Mesenchymal stem cell (in vitro differentiated cells and primary cell): Measurements from ENCODE around the gene GUCA1A.

ENCODE experiments used
- DNase-seq: peaks from one replicate; pipeline ENCODE4 v3.0.0-alpha.2; 2013
- H2AFZ ChIP-seq: one replicate; pipeline ENCODE4 v1.6.1; 2013; ENCODE audit warnings: low read depth, mild to moderate bottlenecking, control low read depth, inconsistent platforms, low read length, moderate library complexity
- H2AK5ac ChIP-seq: 2 replicates; pipeline ENCODE4 v1.6.1; 2013; ENCODE audit warnings: low read length, moderate library complexity, mild to moderate bottlenecking, inconsistent platforms; ENCODE audit not compliant: severe bottlenecking
- H2BK120ac ChIP-seq: one replicate; pipeline ENCODE4 v1.6.1; 2013; ENCODE audit warnings: low read depth, mild to moderate bottlenecking, inconsistent platforms, low read length, moderate library complexity
- H2BK12ac ChIP-seq, 2 experiments: one replicate each; pipeline ENCODE4 v1.6.1; 2013; ENCODE audit warnings: inconsistent platforms in 2 of 2, low read length in 2 of 2, mild to moderate bottlenecking in 2 of 2, moderate library complexity in 2 of 2, control low read depth in 1 of 2
- H2BK15ac ChIP-seq: one replicate; pipeline ENCODE4 v1.6.1; 2013; ENCODE audit warnings: mild to moderate bottlenecking, low read depth, inconsistent platforms; ENCODE audit not compliant: poor library complexity, severe bottlenecking
- H2BK5ac ChIP-seq: 2 replicates; pipeline ENCODE4 v1.6.1; 2013; ENCODE audit warnings: low read depth, mild to moderate bottlenecking, low read length, control low read depth, inconsistent platforms; ENCODE audit not compliant: poor library complexity, severe bottlenecking
- H3K14ac ChIP-seq, 2 experiments: one replicate each; pipeline ENCODE4 v1.6.1; 2013; ENCODE audit warnings: inconsistent platforms in 2 of 2, low read length in 2 of 2, control low read depth in 1 of 2, mild to moderate bottlenecking in 1 of 2, moderate library complexity in 1 of 2
- H3K18ac ChIP-seq, 2 experiments: one replicate each; pipeline ENCODE4 v1.6.1; 2013; ENCODE audit warnings: inconsistent platforms in 2 of 2, low read length in 2 of 2, control low read depth in 1 of 2, low read depth in 1 of 2, mild to moderate bottlenecking in 1 of 2
- H3K23ac ChIP-seq, 2 experiments: one replicate each; pipeline ENCODE4 v1.6.1; 2013; ENCODE audit warnings: inconsistent platforms in 2 of 2, low read length in 2 of 2, mild to moderate bottlenecking in 2 of 2, moderate library complexity in 2 of 2, control low read depth in 1 of 2
- H3K27ac ChIP-seq: 2 replicates; pipeline ENCODE4 v1.5.1; 2013; ENCODE audit warnings: mild to moderate bottlenecking, moderate library complexity, low read length, control low read depth, inconsistent platforms; ENCODE audit not compliant: poor library complexity, severe bottlenecking
- H3K27me3 ChIP-seq, 2 experiments: 2 replicates each; pipeline versions ENCODE4 v1.6.1 to v1.7.0; 2013; ENCODE audit warnings: low read length in 2 of 2, mild to moderate bottlenecking in 2 of 2, moderate library complexity in 2 of 2, control low read depth in 1 of 2, inconsistent platforms in 1 of 2; ENCODE audit not compliant: control insufficient read depth in 1 of 2, insufficient read depth in 1 of 2
- H3K36me3 ChIP-seq, 2 experiments: 2 replicates each; pipeline versions ENCODE4 v1.6.1 to v1.7.0; 2013; ENCODE audit warnings: low read length in 2 of 2, control low read depth in 1 of 2, inconsistent platforms in 1 of 2, low read depth in 1 of 2, mild to moderate bottlenecking in 1 of 2; ENCODE audit not compliant: insufficient read depth in 2 of 2, control insufficient read depth in 1 of 2
- H3K4ac ChIP-seq, 2 experiments: one replicate each; pipeline ENCODE4 v1.6.1; 2013; ENCODE audit warnings: inconsistent platforms in 2 of 2, low read length in 2 of 2, mild to moderate bottlenecking in 2 of 2, moderate library complexity in 2 of 2, control low read depth in 1 of 2, low read depth in 1 of 2
- H3K4me1 ChIP-seq: 2 replicates; pipeline ENCODE4 v1.6.1; 2013; ENCODE audit warnings: low read depth, low read length, control low read depth; ENCODE audit not compliant: control insufficient read depth, insufficient read depth
- H3K4me2 ChIP-seq: 2 replicates; pipeline ENCODE4 v1.6.1; 2013; ENCODE audit warnings: low read length, mild to moderate bottlenecking, inconsistent platforms; ENCODE audit not compliant: poor library complexity, severe bottlenecking
- H3K4me3 ChIP-seq, 2 experiments: 2 replicates each; pipeline versions ENCODE4 v1.5.1 to v1.7.0; 2013; ENCODE audit warnings: low read length in 2 of 2, mild to moderate bottlenecking in 2 of 2, control low read depth in 1 of 2, low read depth in 1 of 2; ENCODE audit not compliant: insufficient read depth in 1 of 2
- H3K79me1 ChIP-seq: replicated peaks from 2 replicates; pipeline ENCODE4 v1.6.1; 2013; ENCODE audit warnings: mild to moderate bottlenecking, control low read depth, low read length, inconsistent platforms; ENCODE audit not compliant: poor library complexity, severe bottlenecking
- H3K9ac ChIP-seq: 2 replicates; pipeline ENCODE4 v1.7.0; 2013; ENCODE audit warnings: mild to moderate bottlenecking, low read length, moderate library complexity
- H3K9me3 ChIP-seq: 2 replicates; pipeline ENCODE4 v1.7.0; 2013; ENCODE audit warnings: mild to moderate bottlenecking, low read length; ENCODE audit not compliant: control insufficient read depth
- H4K8ac ChIP-seq: one replicate; pipeline ENCODE4 v1.6.1; 2013; ENCODE audit warnings: inconsistent platforms, mild to moderate bottlenecking, low read length, moderate library complexity
- H4K91ac ChIP-seq: one replicate; pipeline ENCODE4 v1.6.1; 2013; ENCODE audit warnings: mild to moderate bottlenecking, low read length, inconsistent platforms
- WGBS: methylation state at CpG from one replicate; pipeline ENCODE4 v1.1.7; 2013; ENCODE audit warnings: mixed read lengths; 5-methylcytosine and 5-hydroxymethylcytosine counted together

The GUCA1A gene

DNA sequence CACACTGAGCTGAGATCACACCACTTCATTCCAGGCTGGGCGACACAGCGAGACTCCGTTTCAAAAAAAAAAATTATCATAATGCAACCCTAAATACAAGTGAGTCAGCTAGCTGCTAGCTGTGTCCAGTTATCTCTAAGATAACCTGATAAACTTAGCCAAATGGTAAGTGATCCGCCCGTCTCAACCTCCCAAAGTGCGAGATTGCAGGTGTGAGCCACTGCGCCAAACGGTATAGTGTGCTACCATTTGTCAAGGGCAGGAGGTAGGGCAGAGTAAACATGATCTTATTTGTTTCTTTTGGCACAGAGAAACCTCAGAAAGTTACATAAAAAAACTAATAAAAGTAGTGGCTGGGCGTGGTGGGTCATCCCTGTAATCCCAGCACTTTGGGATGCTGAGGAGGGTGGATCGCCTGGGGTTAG is 26.0 kb upstream of the GUCA1A start:
- Histone ChIP-seq H3K18ac (no peak overlapping the region), H3K27ac (no peak overlapping the region), H3K4me2 (no peak overlapping the region), H2BK15ac (no peak overlapping the region), H3K14ac (no peak overlapping the region), H3K9me3 (no peaks in the 10 kb centered on the region), H3K27me3 (no peaks in the 10 kb centered on the region), H3K4ac (no peak overlapping the region), H2BK120ac (no peak overlapping the region), H2AFZ (no peak overlapping the region), H2AK5ac (no peak overlapping the region), H3K9ac (no peak overlapping the region), H3K36me3 (no peaks in the 10 kb centered on the region), H3K4me1 (peaks cover 8% of the 10 kb centered on the region), H3K4me3 (no peak overlapping the region), H4K91ac (no peak overlapping the region), H2BK12ac (no peak overlapping the region), H2BK5ac (no peak overlapping the region), H3K23ac (no peak overlapping the region), H3K79me1 (peaks cover 5% of the 10 kb centered on the region), H4K8ac (no peak overlapping the region)
- no peak for DNase-seq
- WGBS: 86% methylated on average over 10 of the region's 10 CpGs

DNA sequence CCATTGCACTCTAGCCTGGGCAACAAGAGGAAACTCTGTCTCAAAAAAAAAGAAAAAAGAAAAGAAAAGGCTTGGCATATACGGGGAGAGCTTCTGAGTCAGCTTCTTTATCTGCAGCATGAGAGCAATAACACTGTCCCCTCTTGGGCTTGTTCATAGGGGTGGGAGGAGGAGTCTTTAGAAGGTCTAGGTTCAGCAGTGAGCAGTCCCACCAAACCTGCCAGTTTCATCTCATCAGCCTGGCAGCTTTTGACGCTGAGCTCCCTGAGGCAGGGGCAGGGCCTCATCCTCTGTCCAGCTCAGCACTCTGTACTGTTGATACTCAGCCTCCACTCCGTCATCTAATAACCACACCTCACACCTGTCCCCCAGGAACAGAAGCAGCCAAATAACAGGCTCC is 25.1 kb upstream of the GUCA1A start:
- Histone ChIP-seq H2BK5ac (no peak overlapping the region), H4K91ac (no peak overlapping the region), H3K9ac (no peak overlapping the region), H3K27ac (no peak overlapping the region), H3K4me3 (no peak overlapping the region), H3K9me3 (no peaks in the 10 kb centered on the region), H4K8ac (no peak overlapping the region), H2BK12ac (no peak overlapping the region), H3K23ac (no peak overlapping the region), H3K36me3 (no peaks in the 10 kb centered on the region), H2AK5ac (no peak overlapping the region), H3K14ac (no peak overlapping the region), H3K4me2 (no peak overlapping the region), H3K27me3 (no peaks in the 10 kb centered on the region), H3K4me1 (peaks cover 4% of the 10 kb centered on the region), H2BK120ac (no peak overlapping the region), H3K79me1 (no peaks in the 10 kb centered on the region), H3K18ac (no peak overlapping the region), H2AFZ (no peak overlapping the region), H2BK15ac (no peak overlapping the region), H3K4ac (no peak overlapping the region)
- WGBS: 59% methylated on average over 3 of the region's 3 CpGs
- no peak for DNase-seq

DNA sequence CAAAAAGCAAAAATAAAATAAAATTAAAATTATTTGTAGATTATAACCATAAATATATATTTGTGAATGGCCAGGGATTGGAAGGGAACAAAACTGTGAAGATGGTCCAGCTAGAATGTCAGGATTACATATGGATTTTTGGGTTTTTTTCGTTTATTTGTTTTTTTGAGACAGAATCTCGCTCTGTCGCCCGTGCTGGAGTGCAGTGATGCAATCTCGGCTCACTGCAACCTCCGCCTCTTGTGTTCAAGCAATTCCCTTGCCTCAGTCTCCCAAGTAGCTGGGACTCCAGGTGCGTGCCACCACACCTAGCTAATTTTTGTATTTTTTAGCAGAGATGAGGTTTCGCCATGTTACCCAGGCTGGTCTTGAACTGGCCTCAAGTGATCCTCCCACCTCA is 22.9 kb upstream of the GUCA1A start:
- Histone ChIP-seq H3K4me2 (no peak overlapping the region), H4K91ac (no peak overlapping the region), H3K4me1 (peaks cover 2% of the 10 kb centered on the region), H3K36me3 (no peaks in the 10 kb centered on the region), H3K4ac (no peak overlapping the region), H3K9me3 (no peaks in the 10 kb centered on the region), H2BK120ac (no peak overlapping the region), H4K8ac (no peak overlapping the region), H3K23ac (no peak overlapping the region), H2BK15ac (no peak overlapping the region), H3K27me3 (peaks cover 0 to 5% of the 10 kb centered on the region in 2 experiments), H2AFZ (no peak overlapping the region), H3K18ac (no peak overlapping the region), H3K4me3 (no peak overlapping the region), H3K14ac (no peak overlapping the region), H2AK5ac (no peak overlapping the region), H3K9ac (no peak overlapping the region), H2BK5ac (no peak overlapping the region), H2BK12ac (no peak overlapping the region), H3K27ac (no peak overlapping the region), H3K79me1 (no peaks in the 10 kb centered on the region)
- DNase-seq: no peak
- 96% methylated on average over 8 of the region's 8 CpGs for WGBS

DNA sequence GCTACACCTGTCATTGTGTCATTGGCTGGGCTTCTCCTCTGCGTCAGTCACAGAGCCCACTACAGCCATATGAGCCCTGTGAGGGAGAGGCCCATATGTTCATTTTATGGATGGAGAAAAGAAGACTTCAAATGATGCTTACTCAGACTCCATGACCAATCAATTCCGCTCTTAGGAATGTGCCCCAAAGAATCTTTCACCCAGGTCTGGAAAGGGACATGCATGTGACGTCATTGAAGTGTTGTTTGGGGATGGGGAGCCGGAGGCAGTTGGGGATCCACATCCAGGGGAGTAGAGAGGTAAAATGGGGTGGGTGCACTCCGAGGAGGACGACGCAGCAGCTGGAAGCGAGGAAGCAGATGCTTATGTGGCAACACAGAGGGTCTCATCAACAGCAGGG is 21.1 kb upstream of the GUCA1A start:
- H3K9me3 ChIP-seq: no peaks in the 10 kb centered on the region
- no peak overlapping the region for H2BK120ac ChIP-seq
- WGBS: 90% methylated on average over 7 of the region's 8 CpGs
- no peak overlapping the region for H3K9ac ChIP-seq
- H4K8ac ChIP-seq: no peak overlapping the region
- no peaks in the 10 kb centered on the region for H3K36me3 ChIP-seq
- H3K27me3 ChIP-seq: peaks cover 0 to 5% of the 10 kb centered on the region in 2 experiments
- DNase-seq: no peak
- H2BK15ac ChIP-seq: no peak overlapping the region
- no peak overlapping the region for H3K23ac ChIP-seq
- H3K4ac ChIP-seq: no peak overlapping the region
- no peak overlapping the region for H3K14ac ChIP-seq
- no peak overlapping the region for H3K18ac ChIP-seq
- H3K79me1 ChIP-seq: no peaks in the 10 kb centered on the region
- H2BK5ac ChIP-seq: no peak overlapping the region
- peaks cover 2% of the 10 kb centered on the region for H3K4me1 ChIP-seq
- H3K27ac ChIP-seq: no peak overlapping the region
- H2AK5ac ChIP-seq: no peak overlapping the region
- H2AFZ ChIP-seq: no peak overlapping the region
- no peak overlapping the region for H3K4me3 ChIP-seq
- H3K4me2 ChIP-seq: no peak overlapping the region
- no peak overlapping the region for H2BK12ac ChIP-seq
- no peak overlapping the region for H4K91ac ChIP-seq
